ENCODE measurements around the gene MAMDC2.

Gene MAMDC2

GRCh38 chr9:70220216-70220615 is 176.6 kb downstream of the MAMDC2 start:
- no peak for DNase-seq (ENCODE audit: low spot score)
- ChIA-PET POLR2A (ENCODE audit: low non-redundant PET) (no interaction called here), CTCF (interaction anchor here (0.6 kb wide), 1 partner anchor 9 kb away, joined by 3 read pairs; no protein-coding TSS in a partner anchor)
- no peak overlapping the region for H3K27ac ChIP-seq
- no peak for TF ChIP-seq CTCF (conservative IDR thresholded peaks at IDR 0.05; ENCODE audit: low read depth)

- TF ChIP-seq CTCF (conservative IDR thresholded peaks at IDR 0.05; ENCODE audit: low read depth): no peak
- CTCF ChIA-PET: interaction anchor here (1.0 kb wide), 1 partner anchor 33 kb away, joined by 3 read pairs; no protein-coding TSS in a partner anchor
Measured at GRCh38 chr9:70222354-70222753, 178.7 kb downstream of the MAMDC2 start.

GRCh38 chr9:70228118-70228517 is 184.5 kb downstream of the MAMDC2 start:
- POLR2A ChIA-PET (ENCODE audit: low non-redundant PET): no interaction called here
- no peak overlapping the region for H3K27ac ChIP-seq
- no peak for DNase-seq (ENCODE audit: low spot score)
- CTCF ChIA-PET: interaction anchor here (1.2 to 2.3 kb wide), 2 partner anchors 114 to 257 kb away, joined by 3 to 13 read pairs; no protein-coding TSS in a partner anchor
- no peak for TF ChIP-seq CTCF (conservative IDR thresholded peaks at IDR 0.05; ENCODE audit: low read depth)

More at GRCh38 chr9:70222354-70222753, 178.7 kb downstream of the MAMDC2 start:
- H3K27ac ChIP-seq: no peak overlapping the region
- no peak for DNase-seq (ENCODE audit: low spot score)
- POLR2A ChIA-PET (ENCODE audit: low non-redundant PET): no interaction called here

- no peak for DNase-seq (ENCODE audit: low spot score)
- ChIA-PET CTCF (interaction anchor here (1.2 to 2.3 kb wide), 2 partner anchors 115 to 257 kb away, joined by 3 to 13 read pairs; no protein-coding TSS in a partner anchor), POLR2A (ENCODE audit: low non-redundant PET) (no interaction called here)
- H3K27ac ChIP-seq: no peak overlapping the region
- no peak for TF ChIP-seq CTCF (conservative IDR thresholded peaks at IDR 0.05; ENCODE audit: low read depth)
Measured at GRCh38 chr9:70228611-70229010, 185.0 kb downstream of the MAMDC2 start.

GRCh38 chr9:70229026-70229425 is 185.4 kb downstream of the MAMDC2 start:
- ChIA-PET CTCF (interaction anchor here (0.6 to 2.3 kb wide), 3 partner anchors 9 to 349 kb away, joined by 3 to 13 read pairs (median 3); no protein-coding TSS in a partner anchor), POLR2A (ENCODE audit: low non-redundant PET) (no interaction called here)
- TF ChIP-seq CTCF (conservative IDR thresholded peaks at IDR 0.05; ENCODE audit: low read depth): no peak
- DNase-seq (ENCODE audit: low spot score): no peak
- no peak overlapping the region for H3K27ac ChIP-seq

- no peak overlapping the region for H3K27ac ChIP-seq
- CTCF ChIA-PET: interaction anchor here (0.5 to 2.3 kb wide), 8 partner anchors 9 to 350 kb away, joined by 3 to 13 read pairs (median 4); no protein-coding TSS in a partner anchor
- no peak for TF ChIP-seq CTCF (conservative IDR thresholded peaks at IDR 0.05; ENCODE audit: low read depth)
- no peak for DNase-seq (ENCODE audit: low spot score)
- POLR2A ChIA-PET (ENCODE audit: low non-redundant PET): no interaction called here
Measured at GRCh38 chr9:70229579-70229978, 185.9 kb downstream of the MAMDC2 start.
